ENCODE data around the gene WDR33. TPM values are rescaled to one million over a fixed set of nuclear protein-coding genes. Genes with fewer than 3 reads are reported as not detected.

Gene WDR33
- total and polyA plus RNA-seq, 2 of the 13 experiments (the other 11 are each of a cell fraction or from before 2014, with no cell fraction given), result 54.9 to 78.2 TPM

GRCh38 chr2:127700527-127701192, 110.3 kb downstream of the WDR33 start (continued):
- TF ChIP-seq, protein P1, sequence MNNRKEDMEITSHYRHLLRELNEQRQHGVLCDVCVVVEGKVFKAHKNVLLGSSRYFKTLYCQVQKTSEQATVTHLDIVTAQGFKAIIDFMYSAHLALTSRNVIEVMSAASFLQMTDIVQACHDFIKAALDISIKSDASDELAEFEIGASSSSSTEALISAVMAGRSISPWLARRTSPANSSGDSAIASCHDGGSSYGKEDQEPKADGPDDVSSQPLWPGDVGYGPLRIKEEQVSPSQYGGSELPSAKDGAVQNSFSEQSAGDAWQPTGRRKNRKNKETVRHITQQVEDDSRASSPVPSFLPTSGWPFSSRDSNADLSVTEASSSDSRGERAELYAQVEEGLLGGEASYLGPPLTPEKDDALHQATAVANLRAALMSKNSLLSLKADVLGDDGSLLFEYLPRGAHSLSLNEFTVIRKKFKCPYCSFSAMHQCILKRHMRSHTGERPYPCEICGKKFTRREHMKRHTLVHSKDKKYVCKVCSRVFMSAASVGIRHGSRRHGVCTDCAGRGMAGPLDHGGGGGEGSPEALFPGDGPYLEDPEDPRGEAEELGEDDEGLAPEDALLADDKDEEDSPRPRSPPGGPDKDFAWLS (CRISPR knock-in tag; IDR thresholded peaks at IDR 0.05; ENCODE audit: borderline replicate concordance), result peak; percentile 24; the same call in 1 of the 2 replicates
- no peak for TF ChIP-seq ZNF407 (CRISPR knock-in tag; IDR thresholded peaks at IDR 0.05; ENCODE audit: not compliant biosample characterization)
- no peak for TF ChIP-seq YEATS4 (CRISPR knock-in tag; IDR thresholded peaks at IDR 0.05; ENCODE audit: borderline replicate concordance)
- TF ChIP-seq TFDP2 (CRISPR knock-in tag; IDR thresholded peaks at IDR 0.05), result peak; percentile 54; the same call in 1 of the 2 replicates
- 0 out of 2 replicates have a peak, but pooled peaks have one; percentile 66 for TF ChIP-seq ATAD3A (CRISPR knock-in tag; IDR thresholded peaks at IDR 0.05)
- TF ChIP-seq ZNF20 (CRISPR knock-in tag; IDR thresholded peaks at IDR 0.05), result no peak
- no peak; the same call in 1 of the 2 replicates for TF ChIP-seq ZNF264 (CRISPR knock-in tag; IDR thresholded peaks at IDR 0.05)
- no peak for TF ChIP-seq PRMT3 (CRISPR knock-in tag; IDR thresholded peaks at IDR 0.05; ENCODE audit: borderline replicate concordance, low read depth)
- peak; percentile 58; the same call in 1 of the 2 replicates for TF ChIP-seq ZNF644 (CRISPR knock-in tag; IDR thresholded peaks at IDR 0.05; ENCODE audit: low read depth)
- peak; percentile 13 for TF ChIP-seq ZEB1 (IDR thresholded peaks at IDR 0.05; ENCODE audit: insufficient replicate concordance, low read depth)
- peak; percentile 57; the same call in 1 of the 2 replicates for TF ChIP-seq SALL1 (CRISPR knock-in tag; IDR thresholded peaks at IDR 0.05)
- TF ChIP-seq HNRNPUL1 (IDR thresholded peaks at IDR 0.05; ENCODE audit: low read depth, low read length), result no peak
- no peak for TF ChIP-seq POLR2A (IDR thresholded peaks at IDR 0.05; ENCODE audit: insufficient read depth in 1 of 2, low read depth in 2 of 2, low read length in 2 of 2)
- 0 out of 2 replicates have a peak, but pooled peaks have one; percentile 16 for TF ChIP-seq NR2C2 (CRISPR knock-in tag; IDR thresholded peaks at IDR 0.05; ENCODE audit: borderline replicate concordance)
- no peak for TF ChIP-seq MATR3 (CRISPR knock-in tag; IDR thresholded peaks at IDR 0.05)
- no peak for TF ChIP-seq ZNF34 (CRISPR knock-in tag; IDR thresholded peaks at IDR 0.05; ENCODE audit: borderline replicate concordance)
- no peak for TF ChIP-seq RAD51 (IDR thresholded peaks at IDR 0.05; ENCODE audit: borderline replicate concordance)
- no peak for TF ChIP-seq GFI1 (CRISPR knock-in tag; IDR thresholded peaks at IDR 0.05; ENCODE audit: borderline replicate concordance)
- TF ChIP-seq SMARCE1 (IDR thresholded peaks at IDR 0.05; ENCODE audit: borderline replicate concordance), result no peak
